Measurements from ENCODE around the gene ME1.

The ME1 gene

GRCh38 chr6:83176246-83176645, 254.6 kb downstream of the ME1 start:
- no peak overlapping the region for H3K4me2 ChIP-seq (ENCODE audit: low read depth, low read length, poor library complexity, severe bottlenecking)
- H3K9me3 ChIP-seq (ENCODE audit: insufficient read depth, low read depth, low read length): no peaks in the 10 kb centered on the region
- no peaks in the 10 kb centered on the region for H3K27me3 ChIP-seq (ENCODE audit: insufficient read depth, low read length, poor library complexity, severe bottlenecking)
- H2AFZ ChIP-seq (ENCODE audit: low read length): no peak overlapping the region
- no peaks in the 10 kb centered on the region for H3K9me2 ChIP-seq (replicated peaks; ENCODE audit: low read depth, low read length)
- no peak overlapping the region for H3K4me3 ChIP-seq (ENCODE audit: low read length, poor library complexity, severe bottlenecking)
- no peaks in the 10 kb centered on the region for H3F3A ChIP-seq (ENCODE audit: low read depth)
- no peaks in the 10 kb centered on the region for H3K4me1 ChIP-seq (ENCODE audit: insufficient read depth, low read length, poor library complexity, severe bottlenecking)
- no peaks in the 10 kb centered on the region for H4K20me1 ChIP-seq (ENCODE audit: insufficient read depth, low read length, poor library complexity, severe bottlenecking)
- H3K9ac ChIP-seq (ENCODE audit: low read depth, low read length, poor library complexity, severe bottlenecking): no peak overlapping the region
- peaks cover 40% of the 10 kb centered on the region; the same call in 1 of the 2 replicates for H3K36me3 ChIP-seq (ENCODE audit: insufficient read depth, low read length)
- TF ChIP-seq CTCF (conservative IDR thresholded peaks at IDR 0.05; ENCODE audit: low read length) (no peak), EZH2phosphoT487 (IDR thresholded peaks at IDR 0.05; ENCODE audit: borderline replicate concordance) (no peak)
- H3K79me2 ChIP-seq (ENCODE audit: insufficient read depth, low read length): no peaks in the 10 kb centered on the region

GRCh38 chr6:83169511-83169910, 261.3 kb downstream of the ME1 start:
- Histone ChIP-seq H3F3A (ENCODE audit: low read depth) (no peaks in the 10 kb centered on the region), H3K9ac (ENCODE audit: low read depth, low read length, poor library complexity, severe bottlenecking) (no peak overlapping the region), H3K79me2 (ENCODE audit: insufficient read depth, low read length) (no peaks in the 10 kb centered on the region), H3K4me2 (ENCODE audit: low read depth, low read length, poor library complexity, severe bottlenecking) (no peak overlapping the region), H3K4me1 (ENCODE audit: insufficient read depth, low read length, poor library complexity, severe bottlenecking) (no peaks in the 10 kb centered on the region), H3K4me3 (ENCODE audit: low read length, poor library complexity, severe bottlenecking) (no peak overlapping the region), H4K20me1 (ENCODE audit: insufficient read depth, low read length, poor library complexity, severe bottlenecking) (no peaks in the 10 kb centered on the region), H3K27me3 (ENCODE audit: insufficient read depth, low read length, poor library complexity, severe bottlenecking) (no peaks in the 10 kb centered on the region), H3K36me3 (ENCODE audit: insufficient read depth, low read length) (peaks cover 84% of the 10 kb centered on the region; the same call in 1 of the 2 replicates), H2AFZ (ENCODE audit: low read length) (no peak overlapping the region), H3K9me3 (ENCODE audit: insufficient read depth, low read depth, low read length) (no peaks in the 10 kb centered on the region), H3K9me2 (replicated peaks; ENCODE audit: low read depth, low read length) (no peaks in the 10 kb centered on the region)
- TF ChIP-seq CTCF (conservative IDR thresholded peaks at IDR 0.05; ENCODE audit: low read length): no peak
- TF ChIP-seq EZH2phosphoT487 (IDR thresholded peaks at IDR 0.05; ENCODE audit: borderline replicate concordance): no peak

- Histone ChIP-seq H4K20me1 (ENCODE audit: insufficient read depth, low read length, poor library complexity, severe bottlenecking) (no peaks in the 10 kb centered on the region), H3F3A (ENCODE audit: low read depth) (no peaks in the 10 kb centered on the region), H2AFZ (ENCODE audit: low read length) (no peak overlapping the region), H3K4me3 (ENCODE audit: low read length, poor library complexity, severe bottlenecking) (no peak overlapping the region), H3K9me3 (ENCODE audit: insufficient read depth, low read depth, low read length) (no peaks in the 10 kb centered on the region), H3K4me2 (ENCODE audit: low read depth, low read length, poor library complexity, severe bottlenecking) (no peak overlapping the region), H3K79me2 (ENCODE audit: insufficient read depth, low read length) (no peaks in the 10 kb centered on the region), H3K36me3 (ENCODE audit: insufficient read depth, low read length) (peaks cover 84% of the 10 kb centered on the region; the same call in 1 of the 2 replicates), H3K27me3 (ENCODE audit: insufficient read depth, low read length, poor library complexity, severe bottlenecking) (no peaks in the 10 kb centered on the region), H3K9me2 (replicated peaks; ENCODE audit: low read depth, low read length) (no peaks in the 10 kb centered on the region), H3K9ac (ENCODE audit: low read depth, low read length, poor library complexity, severe bottlenecking) (no peak overlapping the region), H3K4me1 (ENCODE audit: insufficient read depth, low read length, poor library complexity, severe bottlenecking) (no peaks in the 10 kb centered on the region)
- TF ChIP-seq CTCF (conservative IDR thresholded peaks at IDR 0.05; ENCODE audit: low read length) (no peak), EZH2phosphoT487 (IDR thresholded peaks at IDR 0.05; ENCODE audit: borderline replicate concordance) (no peak)
Measured at GRCh38 chr6:83169106-83169505, 261.7 kb downstream of the ME1 start.
